HepG2 (cell line): ENCODE results near the gene NSG2.

Source experiments
- EP300 ChIP-seq, 3 experiments: sonication (generic) in 1 of 3; formaldehyde crosslinking in 1 of 3; IDR thresholded peaks; 2 replicates each; pipeline versions ENCODE4 v1.5.1 to v1.6.1; 2011 to 2020; ENCODE audit warnings: low read depth in 2 of 3, low read length in 2 of 3, borderline replicate concordance in 1 of 3, improper control_type of control experiment in 1 of 3, mild to moderate bottlenecking in 1 of 3, missing genetic modification reagents in 1 of 3, moderate library complexity in 1 of 3
- MYNN ChIP-seq: sonication (generic); formaldehyde crosslinking; IDR thresholded peaks from 2 replicates; pipeline ENCODE4 v1.4.0; 2020; ENCODE audit warnings: mild to moderate bottlenecking, low read depth, missing genetic modification reagents

GRCh38 chr5:174065528-174066197 lies 20.2 kb downstream of the NSG2 start:
- TF ChIP-seq MYNN (CRISPR knock-in tag), result no peak
- no peak for TF ChIP-seq EP300 (IDR thresholded peaks at IDR 0.05; ENCODE audit: low read depth in 2 of 2, low read length in 2 of 2)
- TF ChIP-seq EP300 (CRISPR knock-in tag; IDR thresholded peaks at IDR 0.05; ENCODE audit: borderline replicate concordance), result no peak
